Ammon's horn (tissue), 1 donor: ENCODE results near the gene IZUMO1.
A peak's percentile ranks its signal among the peaks of the same experiment; 100 is the strongest.
"Not testable (repeated sequence)": the region's sequence is repeated elsewhere in the genome, so short reads cannot be mapped to it uniquely, and the experiment has no call there.

Experiments
- DNase-seq: peaks from one replicate; pipeline ENCODE4 v3.0.0-alpha.2; 2016; ENCODE audit warnings: low spot score

The IZUMO1 gene

GRCh38 chr19:48746738-48747575 lies at the start of gene IZUMO1:
Gene IZUMO1, minus strand, starts transcription at chr19:48746909. Its CDS starts 1,050 bp downstream, at chr19:48745859.
- peak; percentile 83 for DNase-seq

GRCh38 chr19:48795685-48796070 lies 49.0 kb upstream of the IZUMO1 start:
- no peak for DNase-seq

- DNase-seq: peak; percentile 97
These were observed 48.5 kb upstream of the IZUMO1 start for GRCh38 chr19:48795055-48795684.

GRCh38 chr19:48794291-48794690 lies 47.6 kb upstream of the IZUMO1 start:
- no peak for DNase-seq

GRCh38 chr19:48793271-48793670 lies 46.6 kb upstream of the IZUMO1 start:
- DNase-seq: no peak

- not testable (repeated sequence) for DNase-seq
These were observed 40.6 kb upstream of the IZUMO1 start for GRCh38 chr19:48787331-48787730.

GRCh38 chr19:48786422-48786821 lies 39.7 kb upstream of the IZUMO1 start:
- not testable (repeated sequence) for DNase-seq

GRCh38 chr19:48784527-48784926 lies 37.8 kb upstream of the IZUMO1 start:
- DNase-seq: no peak

GRCh38 chr19:48780631-48781391 lies 34.1 kb upstream of the IZUMO1 start:
- peak; percentile 9 for DNase-seq

- no peak for DNase-seq
These were observed 32.9 kb upstream of the IZUMO1 start for GRCh38 chr19:48779636-48780035.

- DNase-seq: no peak
These were observed 31.0 kb upstream of the IZUMO1 start for GRCh38 chr19:48777720-48778119.

- no peak for DNase-seq
These were observed 30.4 kb upstream of the IZUMO1 start for GRCh38 chr19:48777139-48777538.

- no peak for DNase-seq
These were observed 25.8 kb upstream of the IZUMO1 start for GRCh38 chr19:48772503-48772953.

GRCh38 chr19:48770734-48771472 lies 24.2 kb upstream of the IZUMO1 start:
- no peak for DNase-seq

GRCh38 chr19:48770266-48770665 lies 23.6 kb upstream of the IZUMO1 start:
- no peak for DNase-seq

GRCh38 chr19:48768994-48769713 lies 22.4 kb upstream of the IZUMO1 start:
- DNase-seq: no peak

GRCh38 chr19:48768171-48768753 lies 21.6 kb upstream of the IZUMO1 start:
- DNase-seq: not testable (repeated sequence)

- not testable (repeated sequence) for DNase-seq
These were observed 19.1 kb upstream of the IZUMO1 start for GRCh38 chr19:48765816-48766215.

- DNase-seq: no peak
These were observed 13.9 kb upstream of the IZUMO1 start for GRCh38 chr19:48760504-48761205.

GRCh38 chr19:48757741-48758144 lies 11.0 kb upstream of the IZUMO1 start:
- no peak for DNase-seq
